Astrocyte (in vitro differentiated cells and primary cell): Measurements from ENCODE around the gene RPS6KL1. TPM values are rescaled to one million over a fixed set of nuclear protein-coding genes. Genes with fewer than 3 reads are reported as not detected.

Source experiments
- DNase-seq: peaks from one replicate; pipeline ENCODE4 v3.0.0-alpha.2; 2010; ENCODE audit warnings: low read depth
- FAIRE-seq: peaks from 2 replicates; lab custom pipeline; 2011; peaks lifted over from hg19 to GRCh38; lab: Jason Lieb, UNC
- H2AFZ ChIP-seq: 2 replicates; pipeline ENCODE4 v1.6.0; 2012; ENCODE audit warnings: low read depth, low read length, inconsistent platforms
- H3K27ac ChIP-seq: 2 replicates; pipeline ENCODE4 v1.5.1; 2011; ENCODE audit warnings: low read depth, low read length, inconsistent platforms
- H3K27me3 ChIP-seq: 2 replicates; pipeline ENCODE4 v1.6.0; 2011; ENCODE audit warnings: low read length, inconsistent platforms; ENCODE audit not compliant: insufficient read depth
- H3K36me3 ChIP-seq: 2 replicates; pipeline ENCODE4 v1.5.1; 2011; ENCODE audit warnings: low read length, inconsistent platforms; ENCODE audit not compliant: insufficient read depth
- H3K4me1 ChIP-seq: 2 replicates; pipeline ENCODE4 v1.5.1; 2011; ENCODE audit warnings: low read length, inconsistent platforms; ENCODE audit not compliant: insufficient read depth
- H3K4me2 ChIP-seq: 2 replicates; pipeline ENCODE4 v1.6.0; 2012; ENCODE audit warnings: low read length, inconsistent platforms
- H3K4me3 ChIP-seq: 2 replicates; pipeline ENCODE4 v1.5.1; 2011; ENCODE audit warnings: low read depth, mild to moderate bottlenecking, low read length, inconsistent platforms; ENCODE audit not compliant: insufficient read depth
- H3K79me2 ChIP-seq: 2 replicates; pipeline ENCODE4 v1.6.0; 2012; ENCODE audit warnings: mild to moderate bottlenecking, low read length, inconsistent platforms; ENCODE audit not compliant: insufficient read depth
- H3K9ac ChIP-seq: 2 replicates; pipeline ENCODE4 v1.6.0; 2012; ENCODE audit warnings: mild to moderate bottlenecking, low read length, inconsistent platforms
- H3K9me3 ChIP-seq: 2 replicates; pipeline ENCODE4 v1.5.1; 2012; ENCODE audit warnings: low read depth, mild to moderate bottlenecking, low read length, inconsistent platforms; ENCODE audit not compliant: insufficient read depth
- H4K20me1 ChIP-seq: 2 replicates; pipeline ENCODE4 v1.6.0; 2012; ENCODE audit warnings: low read length, inconsistent platforms; ENCODE audit not compliant: insufficient read depth
- H3K27ac Mint-ChIP-seq: one replicate; pipeline ENCODE4 v1.8.0; 2021; ENCODE audit warnings: mild to moderate bottlenecking, mixed read lengths; ENCODE audit not compliant: unreplicated experiment
- H3K27me3 Mint-ChIP-seq: one replicate; pipeline ENCODE4 v1.8.0; 2021; ENCODE audit warnings: low read depth, mixed read lengths; ENCODE audit not compliant: unreplicated experiment
- H3K36me3 Mint-ChIP-seq: one replicate; pipeline ENCODE4 v1.8.0; 2021; ENCODE audit warnings: low read depth, mixed read lengths; ENCODE audit not compliant: unreplicated experiment
- H3K4me1 Mint-ChIP-seq: one replicate; pipeline ENCODE4 v1.8.0; 2021; ENCODE audit warnings: low read depth, mixed read lengths; ENCODE audit not compliant: unreplicated experiment
- H3K4me3 Mint-ChIP-seq: one replicate; pipeline ENCODE4 v1.8.0; 2021; ENCODE audit warnings: mild to moderate bottlenecking, moderate library complexity, mixed read lengths; ENCODE audit not compliant: unreplicated experiment
- H3K9me3 Mint-ChIP-seq: one replicate; pipeline ENCODE4 v1.8.0; 2021; ENCODE audit warnings: mild to moderate bottlenecking, mixed read lengths; ENCODE audit not compliant: unreplicated experiment
- CTCF ChIP-seq: IDR thresholded peaks from 2 replicates; pipeline ENCODE4 v1.5.1; 2011; ENCODE audit warnings: low read depth, mild to moderate bottlenecking, inconsistent platforms, low read length, moderate library complexity; ENCODE audit not compliant: insufficient read depth
- EZH2 ChIP-seq: IDR thresholded peaks from 2 replicates; pipeline ENCODE4 v1.6.1; 2012; ENCODE audit warnings: mild to moderate bottlenecking, low read length, inconsistent platforms; ENCODE audit not compliant: insufficient read depth
- total RNA-seq: library from RNA; stranded (reverse); gene quantifications from 2 replicates; pipeline ENCODE4 v1.2.1, GENCODE V29; 2021

The RPS6KL1 gene
- total RNA-seq, 1 donor from 2014 or later: 1.7 TPM

DNA sequence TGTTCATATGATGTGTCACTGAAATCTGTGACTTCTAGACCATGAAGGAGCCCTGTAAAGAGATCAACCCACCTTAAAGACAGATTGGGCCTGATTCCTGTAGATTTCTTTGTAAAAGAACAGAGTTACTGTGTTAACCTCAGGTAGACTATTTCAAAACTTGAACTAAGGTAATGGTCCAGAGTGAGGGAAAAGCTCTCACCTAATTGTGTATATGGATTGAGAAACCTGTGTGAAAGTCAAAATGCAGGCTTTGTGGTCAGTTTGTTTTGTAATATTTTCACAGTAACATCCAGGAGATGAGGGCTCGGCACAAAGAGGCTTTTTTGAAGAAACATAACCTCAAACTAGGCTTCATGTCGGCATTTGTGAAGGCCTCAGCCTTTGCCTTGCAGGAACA, 25.0 kb downstream of the RPS6KL1 start:
- H4K20me1 ChIP-seq: peaks cover 30% of the 10 kb centered on the region
- H3K9me3 ChIP-seq: no peaks in the 10 kb centered on the region
- H3K4me1 ChIP-seq: no peaks in the 10 kb centered on the region
- Mint-ChIP-seq H3K36me3 (peaks cover 40% of the 10 kb centered on the region), H3K9me3 (no peaks in the 10 kb centered on the region), H3K27me3 (no peaks in the 10 kb centered on the region), H3K4me3 (no peak overlapping the region), H3K4me1 (peaks cover 2% of the 10 kb centered on the region), H3K27ac (no peak overlapping the region)
- H3K79me2 ChIP-seq: no peaks in the 10 kb centered on the region
- FAIRE-seq (no peak), DNase-seq (no peak)
- no peak overlapping the region for H3K9ac ChIP-seq
- no peaks in the 10 kb centered on the region for H3K27me3 ChIP-seq
- no peak overlapping the region for H2AFZ ChIP-seq
- H3K36me3 ChIP-seq: peaks cover 90% of the 10 kb centered on the region
- TF ChIP-seq CTCF (no peak), EZH2 (no peak)
- no peak overlapping the region for H3K4me3 ChIP-seq
- no peak overlapping the region for H3K27ac ChIP-seq
- H3K4me2 ChIP-seq: no peak overlapping the region

- TF ChIP-seq CTCF (no peak), EZH2 (no peak)
- no peaks in the 10 kb centered on the region for H3K9me3 ChIP-seq
- H3K36me3 Mint-ChIP-seq: peaks cover 36% of the 10 kb centered on the region
These were observed 25.4 kb downstream of the RPS6KL1 start for GRCh38 chr14:74897642-74898041.

GRCh38 chr14:74896400-74896799, 26.7 kb downstream of the RPS6KL1 start:
- no peak for FAIRE-seq
- TF ChIP-seq EZH2 (no peak), CTCF (no peak)
- H3K27ac ChIP-seq: no peak overlapping the region
- no peaks in the 10 kb centered on the region for H3K79me2 ChIP-seq
- Mint-ChIP-seq H3K4me1 (peaks cover 4% of the 10 kb centered on the region), H3K27me3 (no peaks in the 10 kb centered on the region), H3K36me3 (peaks cover 43% of the 10 kb centered on the region), H3K27ac (no peak overlapping the region), H3K9me3 (no peaks in the 10 kb centered on the region), H3K4me3 (no peak overlapping the region)
- peaks cover 47% of the 10 kb centered on the region for H4K20me1 ChIP-seq
- H3K9ac ChIP-seq: no peak overlapping the region
- H3K4me2 ChIP-seq: no peak overlapping the region
- no peaks in the 10 kb centered on the region for H3K27me3 ChIP-seq
- peaks cover 88% of the 10 kb centered on the region for H3K36me3 ChIP-seq
- no peak overlapping the region for H2AFZ ChIP-seq
- H3K9me3 ChIP-seq: no peaks in the 10 kb centered on the region
- peaks cover 8% of the 10 kb centered on the region for H3K4me1 ChIP-seq
- DNase-seq: no peak
- no peak overlapping the region for H3K4me3 ChIP-seq

More at GRCh38 chr14:74897642-74898041, 25.4 kb downstream of the RPS6KL1 start:
- H3K4me3 Mint-ChIP-seq: no peak overlapping the region
- Histone ChIP-seq H3K9ac (no peak overlapping the region), H3K4me1 (no peaks in the 10 kb centered on the region), H3K27me3 (no peaks in the 10 kb centered on the region), H3K4me2 (no peak overlapping the region), H3K79me2 (no peaks in the 10 kb centered on the region), H3K36me3 (peaks cover 90% of the 10 kb centered on the region), H2AFZ (no peak overlapping the region), H4K20me1 (peaks cover 34% of the 10 kb centered on the region), H3K27ac (no peak overlapping the region), H3K4me3 (no peak overlapping the region)
- no peak for FAIRE-seq
- H3K4me1 Mint-ChIP-seq: no peaks in the 10 kb centered on the region
- H3K27me3 Mint-ChIP-seq: no peaks in the 10 kb centered on the region
- no peak for DNase-seq
- H3K27ac Mint-ChIP-seq: no peak overlapping the region
- no peaks in the 10 kb centered on the region for H3K9me3 Mint-ChIP-seq
